Upper lobe of left lung (tissue), 6 donors: ENCODE data around the gene PRKCI. TPM values are rescaled to one million over a fixed set of nuclear protein-coding genes. Genes with fewer than 3 reads are reported as not detected.

Experiments
- ATAC-seq, 2 donors: fragments of 200-7000 bp; cut with Tn5 transposase; one replicate each; pipeline ENCODE4 v1.9.1; 2022; ENCODE audit warnings: mild to moderate bottlenecking in 2 of 2, moderate library complexity in 2 of 2; ENCODE audit not compliant: low FRiP score in 2 of 2
- DNase-seq, 2 donors: peaks; one replicate each; pipeline ENCODE4 v3.0.0-alpha.2; 2019 to 2020
- H3K27ac ChIP-seq, 4 donors: fragments of 200-600 bp; sonication (generic); one replicate each; pipeline ENCODE4 v1.5.1; 2016 to 2019
- H3K27me3 ChIP-seq, 4 donors: fragments of 200-600 bp; sonication (generic); one replicate each; pipeline ENCODE4 v1.5.1; 2017 to 2019
- H3K36me3 ChIP-seq, 4 donors: fragments of 200-600 bp; sonication (generic); one replicate each; pipeline ENCODE4 v1.5.1; 2016 to 2019
- H3K4me1 ChIP-seq, 4 donors: fragments of 200-600 bp; sonication (generic); one replicate each; pipeline ENCODE4 v1.5.1; 2018 to 2019
- H3K4me3 ChIP-seq, 4 donors: fragments of 200-600 bp; sonication (generic); one replicate each; pipeline ENCODE4 v1.5.1; 2017 to 2019; ENCODE audit warnings: mild to moderate bottlenecking in 2 of 4, moderate library complexity in 1 of 4
- H3K9me3 ChIP-seq, 4 donors: fragments of 200-600 bp; sonication (generic); one replicate each; pipeline ENCODE4 v1.5.1; 2018 to 2019
- CTCF ChIP-seq, 6 experiments: fragments of 450-650 bp in 4 of 6; fragments of 200-600 bp in 2 of 6; sonication (generic) in 2 of 6; IDR thresholded peaks; one replicate each; pipeline ENCODE4 v1.5.1; 2016 to 2019; ENCODE audit warnings: antibody characterized with exemption in 6 of 6
- EP300 ChIP-seq, 4 donors: sonication (generic); formaldehyde crosslinking; IDR thresholded peaks; one replicate each; pipeline ENCODE4 v1.5.1; 2017; ENCODE audit warnings: antibody characterized with exemption in 4 of 4, control low read depth in 2 of 4
- POLR2A ChIP-seq, 4 donors: fragments of 450-650 bp; IDR thresholded peaks; one replicate each; pipeline ENCODE4 v1.5.1; 2016 to 2017; ENCODE audit warnings: antibody characterized with exemption in 4 of 4, mild to moderate bottlenecking in 2 of 4
- POLR2AphosphoS5 ChIP-seq, 2 donors: sonication (generic); formaldehyde crosslinking; IDR thresholded peaks; one replicate each; pipeline ENCODE4 v1.5.1; 2017; ENCODE audit warnings: antibody characterized with exemption in 2 of 2
- WGBS, 2 donors: methylation state at CpG; one replicate each; pipeline ENCODE4 v1.1.5; 2017 to 2018; 5-methylcytosine and 5-hydroxymethylcytosine counted together
- total RNA-seq, 6 donors: library from RNA; depleted of rRNA in 4 of 6; stranded (reverse); fragments of >200 nt in 4 of 6; gene quantifications; one replicate each; pipeline versions ENCODE4 v1.1.0 to v1.2.1, GENCODE V29; 2016 to 2021
- donor health status: DM: no; HTN: no; CAD: no; lungs with moderate emphysema.
- donor health status: DM: no; HTN: yes; CAD: no; lungs with severe emphysema.

The PRKCI gene
- total RNA-seq, 6 donors from 2014 or later: 24.7 to 94.7 (median 37.0) TPM

GRCh38 chr3:170317954-170318353 lies 95.7 kb downstream of the PRKCI start:
- H3K9me3 ChIP-seq: no peaks in the 10 kb centered on the region
- no peak overlapping the region for H3K4me3 ChIP-seq
- no peaks in the 10 kb centered on the region for H3K36me3 ChIP-seq
- TF ChIP-seq EP300 (IDR thresholded peaks at IDR 0.05) (no peak), POLR2A (IDR thresholded peaks at IDR 0.05) (no peak), POLR2AphosphoS5 (IDR thresholded peaks at IDR 0.05) (no peak), CTCF (IDR thresholded peaks at IDR 0.05) (no peak)
- H3K27me3 ChIP-seq: no peaks in the 10 kb centered on the region
- no peaks in the 10 kb centered on the region for H3K4me1 ChIP-seq
- no peak for ATAC-seq
- no peak for DNase-seq
- WGBS, 2 donors: 81 to 86% methylated on average over 3 of the region's 3 CpGs
- no peak overlapping the region for H3K27ac ChIP-seq

- Histone ChIP-seq H3K27me3 (no peaks in the 10 kb centered on the region), H3K4me3 (no peak overlapping the region), H3K27ac (no peak overlapping the region), H3K9me3 (no peaks in the 10 kb centered on the region), H3K36me3 (no peaks in the 10 kb centered on the region), H3K4me1 (no peaks in the 10 kb centered on the region)
- ATAC-seq (no peak), DNase-seq (no peak)
- TF ChIP-seq POLR2AphosphoS5 (IDR thresholded peaks at IDR 0.05) (no peak), POLR2A (IDR thresholded peaks at IDR 0.05) (no peak), EP300 (IDR thresholded peaks at IDR 0.05) (no peak), CTCF (IDR thresholded peaks at IDR 0.05) (no peak)
- 58 to 65% methylated on average over 7 of the region's 7 CpGs for WGBS, 2 donors
Measured at GRCh38 chr3:170320461-170321121, 98.4 kb downstream of the PRKCI start.

- WGBS, 2 donors: 81 to 87% methylated on average over 11 of the region's 11 CpGs
- peak in 1 of 2 donors; percentile 55 for DNase-seq
- TF ChIP-seq EP300 (IDR thresholded peaks at IDR 0.05) (no peak), POLR2A (IDR thresholded peaks at IDR 0.05) (no peak), POLR2AphosphoS5 (IDR thresholded peaks at IDR 0.05) (no peak), CTCF (IDR thresholded peaks at IDR 0.05) (no peak)
- Histone ChIP-seq H3K27me3 (no peaks in the 10 kb centered on the region), H3K4me3 (no peak overlapping the region), H3K27ac (no peak overlapping the region), H3K4me1 (no peaks in the 10 kb centered on the region), H3K9me3 (no peaks in the 10 kb centered on the region), H3K36me3 (no peaks in the 10 kb centered on the region)
- ATAC-seq: no peak
Measured at GRCh38 chr3:170321321-170322034, 99.3 kb downstream of the PRKCI start.

- no peak for ATAC-seq
- Histone ChIP-seq H3K27me3 (no peaks in the 10 kb centered on the region), H3K36me3 (no peaks in the 10 kb centered on the region), H3K4me1 (no peaks in the 10 kb centered on the region), H3K9me3 (no peaks in the 10 kb centered on the region), H3K4me3 (no peak overlapping the region), H3K27ac (no peak overlapping the region)
- no peak for DNase-seq
- WGBS, 2 donors: 71 to 80% methylated on average over 10 of the region's 10 CpGs
- TF ChIP-seq CTCF (IDR thresholded peaks at IDR 0.05): no peak
- TF ChIP-seq POLR2A (IDR thresholded peaks at IDR 0.05): no peak
- no peak for TF ChIP-seq POLR2AphosphoS5 (IDR thresholded peaks at IDR 0.05)
- TF ChIP-seq EP300 (IDR thresholded peaks at IDR 0.05): no peak
Measured at GRCh38 chr3:170322566-170323269, 100.5 kb downstream of the PRKCI start.
